CD4-positive, alpha-beta T cell treated with Interleukin-17A for 1 hour (primary cell): ENCODE measurements around the gene SST.

Source experiments
- DNase-seq: peaks from one replicate; pipeline ENCODE4 v3.0.0-alpha.2; 2020

The SST gene

DNA sequence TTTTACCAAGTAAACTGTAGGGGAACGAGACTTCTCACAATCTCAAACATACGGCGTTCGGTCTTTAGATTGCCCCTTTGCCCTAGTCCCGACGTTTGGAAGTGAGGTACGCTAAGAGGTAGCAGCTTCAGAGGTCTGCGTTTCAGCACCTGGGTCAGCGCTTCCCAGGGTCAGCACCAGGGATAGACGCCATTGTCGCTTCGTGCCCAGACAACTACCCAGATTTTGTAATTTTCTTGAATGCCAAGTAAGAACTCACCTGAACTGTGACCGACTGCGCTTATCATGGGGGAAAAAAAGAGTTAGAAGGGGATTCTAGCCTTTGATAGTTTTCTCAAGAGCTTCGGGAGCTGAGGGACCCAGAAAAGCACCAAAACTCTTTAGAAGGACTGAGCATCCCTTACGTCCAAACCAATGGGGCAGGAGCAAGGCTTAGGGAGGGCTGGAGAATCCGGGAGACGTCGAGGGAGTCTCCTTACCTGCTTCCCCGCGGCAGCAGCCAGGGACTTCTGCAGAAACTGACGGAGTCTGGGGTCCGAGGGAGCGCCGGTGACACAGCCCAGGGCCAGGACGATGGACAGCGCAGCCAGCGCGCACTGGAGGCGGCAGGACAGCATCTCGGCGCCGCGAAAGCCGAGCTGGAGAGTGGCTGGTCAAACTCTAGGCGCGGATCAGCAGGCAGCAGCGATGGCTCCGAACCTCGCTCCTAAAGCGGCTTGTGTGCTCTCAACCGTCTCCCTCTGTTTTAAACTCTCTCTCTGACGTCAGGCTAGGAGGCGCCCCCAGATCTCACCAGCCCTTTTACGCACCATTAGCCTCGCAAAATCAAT is at the start of gene SST:
TSS of gene SST (minus strand) at position 720 of the 830 bp plus-strand sequence. CDS start at position 617, 103 bp downstream.
- no peak for DNase-seq

GRCh38 chr3:187719628-187720336 is 49.6 kb upstream of the SST start:
- no peak for DNase-seq

GRCh38 chr3:187718802-187719201 is 48.6 kb upstream of the SST start:
- DNase-seq, result no peak

DNA sequence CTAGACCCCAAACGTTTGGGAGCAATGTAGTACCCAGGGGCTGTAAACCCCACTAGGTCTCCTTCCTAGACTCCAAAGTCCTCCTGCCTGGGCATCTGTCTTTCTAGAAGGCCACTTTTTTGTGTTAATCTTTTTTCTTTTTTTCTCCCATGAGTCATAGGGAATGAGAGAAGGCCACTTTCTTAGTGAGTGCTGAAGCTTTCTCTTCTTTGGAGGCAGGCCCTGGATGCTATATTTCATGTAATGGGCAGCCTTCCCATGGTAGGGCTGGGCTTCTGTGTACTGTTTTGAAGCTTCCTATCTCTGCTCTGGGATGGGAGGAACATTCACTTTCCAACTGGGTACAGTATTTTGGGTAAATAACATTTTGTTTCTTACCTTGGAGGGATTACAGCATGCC is 47.4 kb upstream of the SST start:
- no peak for DNase-seq

DNA sequence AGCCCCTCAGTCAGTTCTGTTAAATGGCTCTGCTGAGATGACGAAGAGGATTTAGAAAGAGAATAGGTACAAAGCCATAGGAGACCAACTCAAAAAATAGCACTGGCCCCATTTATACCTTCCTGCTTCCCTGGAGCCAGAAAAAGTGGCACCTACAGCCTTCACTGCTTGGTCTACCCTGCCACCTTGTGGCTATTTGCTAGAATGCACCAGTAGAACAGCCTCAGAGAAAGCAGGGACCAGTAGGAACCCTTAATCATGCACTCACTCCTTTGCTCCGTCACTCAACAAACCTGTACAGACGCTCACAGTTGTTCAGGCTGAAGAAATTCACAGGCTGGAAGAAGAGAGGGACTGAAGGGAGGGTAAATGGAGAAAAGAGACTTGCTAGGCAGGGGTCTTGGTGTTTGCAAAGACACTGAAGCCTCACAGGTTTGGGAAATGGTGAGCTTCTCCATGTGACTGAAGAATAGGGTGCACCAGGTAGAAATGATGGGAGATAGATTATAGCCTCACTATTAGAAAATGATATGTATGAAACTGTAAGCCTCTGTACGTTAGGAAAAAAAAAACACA is 44.3 kb upstream of the SST start:
- DNase-seq, result peak; percentile 81

DNA sequence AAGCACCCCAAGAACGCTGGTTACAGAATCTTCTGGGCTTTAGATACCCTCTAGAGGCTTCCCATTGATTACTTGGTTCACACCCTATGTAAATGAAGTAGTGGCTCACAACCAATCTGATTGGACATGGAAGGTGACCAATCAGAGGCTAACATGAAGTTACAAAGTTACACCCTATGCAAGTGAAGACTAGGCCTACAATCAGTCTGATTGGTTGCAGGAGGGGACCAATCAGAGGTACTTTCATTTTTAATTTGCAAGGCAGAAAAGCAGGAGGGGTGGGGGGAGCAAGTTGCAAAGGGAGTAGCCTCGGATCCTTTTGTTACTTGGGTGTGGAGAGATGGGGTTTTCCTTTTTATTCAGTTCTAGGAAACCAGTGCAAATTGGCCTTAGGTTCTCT is 43.3 kb upstream of the SST start:
- peak; percentile 75 for DNase-seq

GRCh38 chr3:187709155-187709554 is 39.0 kb upstream of the SST start:
- no peak for DNase-seq

DNA sequence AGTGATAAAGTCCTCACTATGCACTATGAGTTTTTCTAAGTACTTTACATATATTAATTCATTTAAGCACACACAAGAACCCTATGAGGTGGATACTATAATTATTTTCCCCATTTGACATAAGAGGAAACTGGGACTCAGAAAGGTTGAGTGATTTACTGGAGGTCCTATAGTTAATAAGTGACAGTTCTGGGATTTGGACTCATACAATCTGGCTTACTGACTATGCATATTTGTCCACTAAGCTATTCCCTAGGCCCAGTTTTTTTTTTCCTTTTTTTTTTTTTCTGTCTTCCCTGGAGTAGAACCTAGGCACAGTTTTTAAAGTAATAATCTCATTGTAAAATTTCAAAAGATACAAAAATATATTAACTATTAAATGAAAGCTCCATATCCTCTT is 38.5 kb upstream of the SST start:
- no peak for DNase-seq

DNA sequence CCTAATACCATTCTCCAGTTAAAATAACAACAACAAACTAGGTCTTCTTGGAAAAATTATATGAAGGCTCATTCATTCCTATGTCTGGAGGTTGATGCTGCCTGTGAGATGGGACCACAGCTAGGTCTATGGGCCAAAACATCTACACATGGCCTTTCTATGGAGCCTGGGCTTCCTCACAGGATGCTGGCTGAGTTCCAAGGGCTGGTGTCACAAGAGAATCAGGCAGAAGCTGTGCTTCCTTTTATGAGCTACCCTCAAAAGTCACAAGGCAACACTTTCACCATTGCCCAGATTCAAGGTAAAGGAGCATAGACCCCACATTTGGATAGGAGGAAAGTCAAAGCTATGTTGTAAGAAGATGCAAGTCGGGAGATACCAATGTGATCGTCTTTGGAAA is 36.8 kb upstream of the SST start:
- no peak for DNase-seq

DNA sequence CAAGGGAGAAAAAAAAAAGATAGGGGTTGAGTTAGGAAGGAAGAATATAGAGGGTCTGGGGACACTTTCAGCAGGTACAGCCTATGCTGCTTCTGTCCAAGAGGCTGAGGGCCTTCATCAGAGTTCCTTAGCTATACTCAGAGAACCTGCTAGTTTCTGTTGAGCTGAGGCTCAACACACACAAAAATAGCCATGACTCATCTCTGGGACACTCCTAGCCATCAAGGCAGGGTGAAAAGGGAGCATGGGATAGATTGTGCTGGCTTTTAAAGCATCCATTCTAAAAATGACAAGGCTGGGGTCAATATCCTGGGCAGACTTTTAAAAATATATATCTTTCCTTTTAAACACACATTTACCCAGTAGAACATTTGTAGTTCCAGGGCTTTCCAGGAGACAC is 35.0 kb upstream of the SST start:
- DNase-seq, result no peak

DNA sequence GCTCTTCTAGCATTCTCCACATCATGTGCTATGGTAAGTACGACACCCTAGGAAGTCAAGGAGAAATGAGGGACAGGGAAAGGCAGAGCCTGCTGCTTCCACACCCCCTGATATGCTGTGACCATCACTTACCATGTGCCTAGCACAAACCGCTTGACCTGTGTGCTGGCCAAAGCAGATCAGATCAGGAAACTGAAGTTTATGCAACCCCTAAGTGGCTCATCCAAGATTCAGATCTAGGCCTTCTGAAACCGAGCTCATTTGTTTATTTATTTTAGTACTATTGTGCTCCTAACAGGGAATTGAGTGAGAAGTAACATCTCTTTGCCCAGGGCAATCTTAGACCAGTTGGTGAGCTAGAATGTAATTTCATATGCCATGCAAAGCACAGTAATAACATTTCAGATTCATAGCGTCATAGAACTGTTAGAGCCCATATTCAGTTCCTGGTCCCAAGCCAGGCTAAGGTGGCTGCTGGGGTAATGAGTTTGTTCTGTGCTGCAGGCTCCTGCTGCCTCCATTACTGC is 32.4 kb upstream of the SST start, which contains the start of gene RTP2:
TSS of gene RTP2 (minus strand) at position 51 of the 527 bp plus-strand sequence. CDS start 429 bp downstream, outside the sequence.
- DNase-seq, result no peak

DNA sequence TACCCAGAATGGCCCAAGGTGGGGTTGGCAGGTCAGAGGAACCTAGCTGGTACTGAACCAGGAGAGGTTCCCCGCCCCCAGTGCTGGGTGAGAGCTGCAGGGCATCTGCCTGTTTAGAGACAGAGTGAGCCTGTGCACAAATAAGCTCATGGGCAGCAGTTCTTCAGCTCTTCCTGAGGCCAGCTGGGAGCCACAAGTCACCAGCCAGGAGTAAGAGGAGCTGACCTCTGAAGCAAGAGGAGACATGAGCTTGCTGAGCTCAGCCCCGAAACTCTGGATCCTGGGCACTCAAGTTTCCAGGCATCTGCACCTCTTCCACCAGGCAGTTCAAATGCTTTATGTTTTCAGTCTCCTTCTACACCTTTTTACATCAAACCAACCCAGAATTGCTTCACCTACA is 30.1 kb upstream of the SST start:
- DNase-seq, result no peak

DNA sequence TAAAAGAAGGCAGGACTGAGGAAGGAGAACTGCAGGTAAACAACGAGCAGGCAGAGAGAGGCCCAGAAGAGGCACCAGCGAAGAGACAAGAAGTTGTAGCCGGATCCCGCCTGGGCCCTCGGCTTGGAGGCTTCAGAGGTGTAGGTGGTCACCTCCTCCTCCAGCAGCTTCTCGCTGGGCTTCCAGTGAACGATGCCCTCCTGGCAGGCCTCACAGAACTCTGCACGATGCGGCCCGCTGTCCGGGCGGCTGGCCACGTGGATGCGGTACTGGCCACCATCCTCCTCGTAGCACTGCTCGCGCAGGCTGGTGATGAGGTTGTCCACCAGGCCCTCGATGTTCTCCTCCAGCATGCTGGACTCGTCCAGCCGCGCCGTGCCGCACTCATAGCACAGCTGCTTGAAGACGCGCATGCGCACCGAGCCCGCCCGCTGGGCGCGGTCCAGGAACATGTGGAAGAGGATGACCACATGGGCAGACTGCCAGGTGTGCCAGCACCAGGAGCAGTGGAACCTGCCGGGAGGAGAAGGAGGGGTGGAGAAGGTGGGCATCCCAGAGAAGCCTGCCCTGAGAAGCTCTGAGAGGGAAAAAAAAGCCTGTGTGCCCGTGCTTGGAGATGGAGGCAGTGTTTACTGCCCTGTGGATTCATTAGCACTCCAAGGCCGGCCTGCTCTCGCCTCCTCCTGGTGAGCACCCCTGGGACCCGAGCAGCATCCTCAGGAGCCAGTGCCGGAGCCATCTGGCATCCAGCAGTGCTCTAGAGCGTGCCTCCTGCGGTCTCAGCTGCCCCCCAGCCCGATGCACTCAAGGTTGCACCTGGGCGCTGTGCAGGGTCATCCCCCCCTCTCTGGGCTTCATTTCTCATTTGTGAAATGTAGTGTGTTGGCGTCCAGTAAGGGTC is 28.6 kb upstream of the SST start:
- no peak for DNase-seq

DNA sequence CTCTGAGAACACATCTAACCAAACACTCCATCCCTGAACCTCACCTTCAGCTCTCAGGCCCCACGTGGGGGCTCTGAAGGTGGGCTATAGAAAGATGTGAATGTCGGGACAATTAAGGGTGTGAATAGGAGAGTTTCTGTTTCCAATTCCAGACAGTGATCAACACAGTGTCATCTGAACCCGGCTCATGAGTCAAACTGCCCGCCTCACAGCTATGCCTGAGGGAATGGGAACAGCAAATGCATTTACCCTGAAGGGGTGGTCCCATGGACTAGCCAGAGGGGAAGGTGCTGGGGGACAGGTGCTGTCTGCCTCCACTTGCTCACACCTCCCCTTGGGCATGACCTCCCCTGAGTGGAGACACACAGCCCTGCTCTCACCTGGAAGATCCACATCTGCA is 25.8 kb upstream of the SST start:
- no peak for DNase-seq

GRCh38 chr3:187695449-187695848 is 25.3 kb upstream of the SST start:
- DNase-seq, result no peak

DNA sequence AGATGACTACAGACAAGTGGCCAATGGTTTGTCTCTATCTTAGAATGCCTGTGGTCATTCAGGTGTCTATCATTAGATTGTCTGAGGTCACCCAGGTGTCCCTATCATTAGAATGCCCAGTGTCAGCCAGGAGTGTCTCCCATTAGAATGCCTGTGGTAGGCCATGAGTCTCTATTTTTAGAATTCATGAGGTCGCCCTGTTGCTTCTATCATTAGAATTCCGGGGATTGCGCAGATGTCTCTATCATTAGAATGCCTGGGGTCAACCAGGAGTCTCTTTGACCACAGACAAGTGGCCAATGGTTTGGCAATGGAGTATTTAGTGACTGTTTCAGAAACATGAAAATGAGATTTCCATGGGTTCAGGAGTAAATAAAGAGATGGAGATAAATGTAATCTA is 24.6 kb upstream of the SST start:
- no peak for DNase-seq

DNA sequence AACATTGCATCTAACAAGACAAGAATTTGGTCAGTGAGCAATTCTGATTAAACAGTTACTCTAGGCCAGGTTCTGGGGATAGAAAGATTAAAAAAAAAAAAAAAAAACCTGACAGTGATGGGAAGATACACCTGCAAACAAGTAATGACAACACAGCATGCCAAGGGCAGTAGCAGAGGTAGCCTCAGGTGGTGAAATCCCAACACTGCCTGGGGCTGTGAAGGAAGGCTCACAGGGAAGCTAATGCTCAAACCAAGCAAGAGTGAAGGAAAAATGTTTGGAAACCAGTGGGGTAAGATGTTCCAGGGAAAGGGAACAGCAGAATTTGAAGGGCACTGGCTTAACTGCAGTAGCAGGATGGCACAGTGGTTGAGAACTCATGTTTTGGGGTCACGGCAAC is 23.2 kb upstream of the SST start:
- no peak for DNase-seq

GRCh38 chr3:187689984-187690383 is 19.8 kb upstream of the SST start:
- DNase-seq, result no peak

GRCh38 chr3:187686621-187687273 is 16.6 kb upstream of the SST start:
- DNase-seq, result no peak

- no peak for DNase-seq
Observed at GRCh38 chr3:187685948-187686347, 15.8 kb upstream of the SST start.

DNA sequence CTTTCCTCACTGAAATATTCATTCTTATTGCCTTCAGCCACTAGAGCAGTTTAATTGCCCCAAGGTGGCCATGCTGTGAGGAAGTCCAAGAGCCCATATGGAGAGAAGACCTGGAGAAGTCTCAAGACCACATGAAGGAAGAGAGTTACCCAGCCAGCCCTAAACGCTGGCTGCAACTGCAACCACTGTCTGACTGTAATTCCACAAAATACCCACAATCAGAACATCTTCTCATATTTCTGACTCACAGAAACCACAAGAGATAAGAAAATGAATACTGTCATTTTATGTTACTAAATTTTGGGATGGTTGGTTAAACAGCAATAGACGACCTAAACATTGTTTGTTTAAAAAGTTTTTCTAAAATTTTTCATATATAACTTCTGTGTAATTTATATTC is 14.7 kb upstream of the SST start:
- no peak for DNase-seq

DNA sequence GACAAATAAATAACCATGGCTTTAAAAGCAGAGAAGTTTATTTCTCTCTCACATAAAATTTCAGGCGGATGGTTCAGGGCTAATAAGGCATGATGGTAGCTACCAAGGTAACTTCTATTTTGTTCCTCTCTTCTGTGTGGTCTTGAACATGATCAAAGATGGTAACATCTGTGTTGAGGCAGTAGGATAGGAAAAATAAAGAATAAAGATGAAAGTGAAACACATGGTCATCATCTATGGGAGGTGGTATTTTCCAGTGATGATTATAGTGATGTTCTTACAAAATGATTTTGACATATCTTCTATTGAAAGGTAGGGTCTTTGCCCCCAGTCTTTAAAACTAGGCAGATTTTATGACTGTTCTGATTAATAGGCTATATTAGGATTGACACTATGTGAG is 14.2 kb upstream of the SST start:
- DNase-seq, result no peak
